Activated naive CD8-positive, alpha-beta T cell treated with anti-CD3 and anti-CD28 coated beads, Interleukin-2, amount 50 U/mL, for 24 hours (primary cell): ENCODE results near the gene RNF10.
"Not testable (repeated sequence)": the region's sequence is repeated elsewhere in the genome, so short reads cannot be mapped to it uniquely, and the experiment has no call there.

Experiments
- ATAC-seq: fragments of 150-1000 bp; cut with Tn5 transposase; one replicate; pipeline ENCODE4 v1.10.0; 2021
- DNase-seq: peaks from one replicate; pipeline ENCODE4 v3.0.0; 2021
- H3K27ac Mint-ChIP-seq: one replicate; pipeline ENCODE4 v1.8.0; 2021; ENCODE audit warnings: mild to moderate bottlenecking, mixed read lengths
- H3K27me3 Mint-ChIP-seq: one replicate; pipeline ENCODE4 v1.8.0; 2021; ENCODE audit warnings: mixed read lengths
- H3K36me3 Mint-ChIP-seq: one replicate; pipeline ENCODE4 v1.8.0; 2021; ENCODE audit warnings: low read depth, mixed read lengths
- H3K4me1 Mint-ChIP-seq: one replicate; pipeline ENCODE4 v1.8.0; 2021; ENCODE audit warnings: mixed read lengths
- H3K4me3 Mint-ChIP-seq: one replicate; pipeline ENCODE4 v1.8.0; 2021; ENCODE audit warnings: mild to moderate bottlenecking, moderate library complexity, mixed read lengths
- H3K9me3 Mint-ChIP-seq: one replicate; pipeline ENCODE4 v1.8.0; 2021; ENCODE audit warnings: mixed read lengths

Gene RNF10

DNA sequence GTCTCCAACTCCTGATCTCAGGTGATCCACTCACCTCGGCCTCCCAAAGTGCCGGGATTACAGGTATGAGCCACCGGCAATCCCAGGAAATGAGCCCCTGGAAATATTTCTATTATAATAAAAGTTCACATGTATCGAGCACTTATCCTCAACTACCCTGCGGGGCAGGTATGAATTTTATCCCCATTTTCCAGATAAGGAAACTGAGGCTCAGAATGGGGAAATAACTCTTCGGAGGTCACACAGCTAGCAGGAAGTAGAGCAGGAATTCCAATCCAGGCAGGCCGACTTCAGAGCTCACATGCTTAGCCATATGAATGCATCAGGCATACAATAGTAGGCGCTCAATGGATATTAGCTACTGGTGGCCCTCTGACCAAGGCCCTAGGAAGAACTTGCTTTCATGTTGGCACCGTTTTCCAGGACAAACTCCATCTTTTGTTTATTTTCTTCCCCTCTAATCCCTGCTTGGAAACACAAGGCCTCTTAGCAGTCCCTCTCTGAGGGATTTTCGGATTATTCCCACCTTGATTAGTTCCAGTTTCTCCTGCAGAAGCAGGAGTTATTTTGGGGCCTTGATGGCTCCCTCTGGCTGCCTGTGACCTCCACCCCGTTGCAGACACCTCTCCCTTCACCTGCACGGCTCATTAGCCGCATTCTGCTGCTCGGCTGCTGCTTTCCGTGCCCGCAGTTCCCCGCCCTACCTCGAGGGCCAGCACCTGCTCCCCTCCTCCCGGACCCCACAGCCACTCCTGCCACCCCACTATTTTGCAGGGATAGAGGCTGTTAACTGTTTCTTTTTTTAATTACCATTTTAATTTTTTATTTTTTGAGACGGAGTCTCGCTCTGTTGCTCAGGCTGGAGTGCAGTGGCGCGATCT is 65.8 kb downstream of the RNF10 start:
- DNase-seq (no peak), ATAC-seq (no peak)
- Mint-ChIP-seq H3K4me3 (no peak overlapping the region), H3K9me3 (no peaks in the 10 kb centered on the region), H3K27ac (no peak overlapping the region), H3K36me3 (no peaks in the 10 kb centered on the region), H3K4me1 (no peaks in the 10 kb centered on the region), H3K27me3 (peaks cover 7% of the 10 kb centered on the region)

DNA sequence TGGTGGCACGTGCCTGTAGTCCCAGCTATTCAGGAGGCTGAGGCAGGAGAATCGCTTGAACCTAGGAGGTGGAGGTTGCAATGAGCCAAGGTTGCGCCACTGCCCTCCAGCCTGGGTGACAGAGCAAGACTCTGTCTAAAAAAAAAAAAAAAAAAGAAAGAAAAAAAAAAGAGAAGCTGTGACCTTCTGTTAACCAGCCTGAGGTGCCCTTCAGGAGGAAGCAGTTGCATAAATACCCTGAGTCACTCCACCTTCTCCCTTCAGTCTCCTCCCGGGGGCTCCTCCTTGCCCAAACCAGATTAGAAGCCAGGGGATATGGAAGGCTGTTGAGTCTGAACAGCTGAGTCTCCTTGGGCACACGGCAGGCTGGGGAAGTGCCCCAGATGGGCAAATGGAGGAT is 68.3 kb downstream of the RNF10 start:
- H3K27ac Mint-ChIP-seq, H3K4me3 Mint-ChIP-seq, H3K9me3 Mint-ChIP-seq, ATAC-seq, DNase-seq, H3K36me3 Mint-ChIP-seq, H3K4me1 Mint-ChIP-seq, H3K27me3 Mint-ChIP-seq: not testable (repeated sequence)

DNA sequence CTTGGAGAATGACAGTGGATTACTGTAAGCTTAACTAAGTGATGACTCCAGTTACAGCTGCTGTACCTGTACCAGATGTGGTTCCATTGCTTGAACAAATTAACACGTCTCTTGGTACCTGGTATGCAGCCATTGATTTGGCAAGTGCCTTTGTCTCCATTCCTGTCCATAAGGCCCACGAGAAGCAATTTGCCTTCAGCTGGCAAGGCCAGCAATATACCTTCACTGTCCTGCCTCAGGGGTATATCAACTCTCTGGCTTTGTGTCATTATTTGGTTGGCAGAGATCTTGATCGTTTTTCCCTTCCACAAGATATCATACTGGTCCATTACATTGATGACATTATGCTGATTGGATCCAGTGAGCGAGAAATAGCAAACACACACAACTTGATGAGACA is 76.4 kb downstream of the RNF10 start:
- ATAC-seq (no peak), DNase-seq (no peak)
- Mint-ChIP-seq H3K4me1 (peaks cover 10% of the 10 kb centered on the region), H3K27ac (no peak overlapping the region), H3K9me3 (no peaks in the 10 kb centered on the region), H3K4me3 (no peak overlapping the region), H3K36me3 (no peaks in the 10 kb centered on the region), H3K27me3 (no peaks in the 10 kb centered on the region)

DNA sequence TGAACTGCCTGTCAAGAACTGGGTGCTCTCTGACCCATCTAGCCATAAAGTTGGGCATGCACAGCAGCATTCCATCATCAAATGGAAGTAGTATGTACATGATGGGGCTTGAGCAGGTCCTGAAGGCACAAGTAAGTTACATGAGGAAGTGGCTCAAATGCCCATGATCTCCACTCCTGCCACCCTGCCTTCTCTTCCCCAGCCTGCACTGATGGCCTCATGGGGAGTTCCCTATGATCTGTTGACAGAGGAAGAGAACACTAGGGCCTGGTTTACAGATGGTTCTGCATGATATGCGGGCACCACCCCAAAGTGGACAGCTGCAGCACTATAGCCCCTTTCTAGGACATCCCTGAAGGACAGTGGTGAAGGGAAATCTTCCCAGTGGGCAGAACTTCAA is 77.4 kb downstream of the RNF10 start:
- H3K4me1 Mint-ChIP-seq: peaks cover 10% of the 10 kb centered on the region
- not testable (repeated sequence) for DNase-seq, H3K9me3 Mint-ChIP-seq, H3K36me3 Mint-ChIP-seq, H3K27ac Mint-ChIP-seq, H3K4me3 Mint-ChIP-seq, H3K27me3 Mint-ChIP-seq, ATAC-seq

DNA sequence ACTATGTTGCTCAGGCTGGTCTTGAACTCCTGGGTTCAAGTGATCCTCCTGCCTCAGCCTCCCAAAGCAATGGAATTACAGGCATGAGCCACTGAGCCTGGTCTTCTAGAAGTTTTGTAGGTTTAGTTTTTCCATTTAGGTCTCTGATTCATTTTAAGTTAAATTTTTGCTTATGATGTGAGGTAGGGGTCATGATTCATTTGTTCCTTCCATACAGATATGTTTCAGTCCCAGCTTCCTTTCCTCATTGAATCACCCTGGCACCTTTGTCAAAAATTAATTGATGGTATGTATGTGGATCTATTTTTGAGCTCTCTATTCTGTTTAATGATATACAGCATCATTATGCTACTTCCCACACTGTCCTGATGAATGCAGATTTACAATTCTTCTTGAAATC is 80.7 kb downstream of the RNF10 start:
- H3K36me3 Mint-ChIP-seq: no peaks in the 10 kb centered on the region
- DNase-seq: no peak
- H3K9me3 Mint-ChIP-seq: no peaks in the 10 kb centered on the region
- peaks cover 20% of the 10 kb centered on the region for H3K27me3 Mint-ChIP-seq
- peaks cover 14% of the 10 kb centered on the region for H3K4me1 Mint-ChIP-seq
- H3K4me3 Mint-ChIP-seq: no peak overlapping the region
- ATAC-seq: peak; percentile 79
- H3K27ac Mint-ChIP-seq: peak overlapping the region; percentile 71

DNA sequence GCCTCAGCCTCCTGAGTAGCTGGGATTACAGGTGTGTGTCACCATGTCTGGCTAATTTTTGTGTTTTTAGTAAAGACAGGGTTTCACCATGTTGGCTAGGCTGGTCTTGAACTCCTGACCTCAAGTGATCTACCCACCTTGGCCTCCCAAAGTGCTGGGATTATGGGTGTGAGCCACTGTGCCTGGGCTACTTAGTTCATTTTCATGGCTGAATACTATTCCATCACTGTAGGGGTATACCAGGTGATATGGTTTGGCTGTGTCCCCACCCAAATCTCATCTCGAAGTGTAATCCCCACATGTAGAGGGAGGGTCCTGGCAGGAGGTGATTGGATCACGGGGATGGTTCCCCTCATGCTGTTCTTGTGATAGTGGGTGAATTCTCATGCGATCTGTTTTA is 83.0 kb downstream of the RNF10 start:
- not testable (repeated sequence) for H3K27ac Mint-ChIP-seq, H3K36me3 Mint-ChIP-seq, H3K9me3 Mint-ChIP-seq, H3K4me3 Mint-ChIP-seq, DNase-seq, ATAC-seq
- Mint-ChIP-seq H3K4me1 (peaks cover 14% of the 10 kb centered on the region), H3K27me3 (peaks cover 34% of the 10 kb centered on the region)

DNA sequence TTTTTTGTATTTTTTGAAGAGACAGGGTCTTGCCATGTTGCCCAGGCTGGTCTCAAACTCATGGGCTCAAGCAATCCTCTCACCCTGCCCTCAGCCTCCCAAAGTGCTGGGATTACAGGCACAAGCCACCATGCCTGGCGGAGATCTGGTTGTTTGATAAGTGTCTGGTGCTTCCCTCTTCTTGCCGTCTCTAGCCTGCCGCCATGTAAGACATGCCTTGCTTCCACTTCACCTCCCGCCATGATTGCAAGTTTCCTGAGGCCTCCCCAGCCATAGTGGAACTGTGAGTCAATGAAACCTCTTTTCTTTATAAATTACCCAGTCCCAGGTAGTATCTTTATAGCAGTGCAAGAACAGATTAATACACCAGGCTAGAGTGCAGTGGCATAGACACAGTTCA is 83.6 kb downstream of the RNF10 start:
- Mint-ChIP-seq H3K4me1 (peaks cover 14% of the 10 kb centered on the region), H3K27me3 (peaks cover 34% of the 10 kb centered on the region)
- not testable (repeated sequence) for H3K36me3 Mint-ChIP-seq, ATAC-seq, H3K9me3 Mint-ChIP-seq, DNase-seq, H3K4me3 Mint-ChIP-seq, H3K27ac Mint-ChIP-seq

DNA sequence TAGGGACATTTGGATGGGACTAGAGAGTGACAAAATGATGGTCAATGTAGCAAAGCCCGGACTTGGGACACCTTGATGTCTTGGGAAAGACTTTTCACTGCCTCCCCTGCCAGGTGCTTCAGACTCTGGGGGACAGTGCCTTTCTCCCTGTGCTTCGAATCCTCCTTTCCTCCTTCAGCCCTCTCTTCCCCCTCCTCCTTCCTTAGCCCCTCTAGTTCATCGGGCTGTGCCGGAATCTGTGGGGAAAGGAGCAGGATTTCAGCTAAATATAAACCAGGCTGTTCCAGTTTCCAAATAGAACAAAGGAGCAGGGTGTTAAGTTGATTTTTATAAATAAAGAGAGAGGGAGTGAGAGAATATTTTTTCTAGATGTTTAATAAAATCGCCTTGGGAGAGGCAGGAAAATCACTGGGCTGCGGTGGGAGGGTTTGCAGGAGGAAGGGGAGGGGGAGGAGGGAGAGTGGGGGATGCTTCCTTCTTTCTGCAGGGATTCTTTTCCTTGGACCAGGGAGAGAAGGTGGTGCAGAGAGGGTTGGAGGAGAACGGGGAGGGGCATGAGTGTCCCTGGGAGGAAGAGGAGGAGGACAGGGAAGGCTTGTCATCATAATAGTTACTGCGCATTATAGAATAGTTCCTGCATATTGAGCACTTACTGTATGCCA is 84.9 kb downstream of the RNF10 start:
- Mint-ChIP-seq H3K27me3 (peaks cover 34% of the 10 kb centered on the region), H3K4me3 (no peak overlapping the region), H3K4me1 (peaks cover 14% of the 10 kb centered on the region), H3K9me3 (no peaks in the 10 kb centered on the region), H3K36me3 (no peaks in the 10 kb centered on the region), H3K27ac (no peak overlapping the region)
- ATAC-seq (no peak), DNase-seq (no peak)

DNA sequence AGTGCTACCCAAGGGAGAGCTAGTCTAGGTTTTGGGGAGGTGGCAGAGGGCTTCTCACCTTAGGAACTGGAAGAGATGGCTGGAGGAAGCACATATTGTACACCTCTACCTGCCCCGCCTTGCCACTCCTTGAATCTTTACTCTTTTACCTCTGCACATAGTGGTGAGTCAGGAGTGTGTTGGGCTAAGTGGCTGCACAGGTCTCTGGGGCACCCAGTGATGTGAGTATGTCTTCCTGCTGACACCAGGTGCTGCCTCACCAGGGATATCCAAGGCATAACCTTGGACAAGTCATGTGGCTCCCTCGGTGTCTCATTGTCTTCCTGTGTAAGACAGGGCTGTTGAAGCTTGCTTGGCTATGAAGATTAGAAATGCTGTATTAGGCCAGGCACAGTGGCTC is 86.5 kb downstream of the RNF10 start:
- Mint-ChIP-seq H3K27ac (no peak overlapping the region), H3K9me3 (no peaks in the 10 kb centered on the region), H3K4me1 (peaks cover 3% of the 10 kb centered on the region), H3K36me3 (no peaks in the 10 kb centered on the region), H3K4me3 (no peak overlapping the region), H3K27me3 (peaks cover 34% of the 10 kb centered on the region)
- no peak for DNase-seq
- no peak for ATAC-seq

DNA sequence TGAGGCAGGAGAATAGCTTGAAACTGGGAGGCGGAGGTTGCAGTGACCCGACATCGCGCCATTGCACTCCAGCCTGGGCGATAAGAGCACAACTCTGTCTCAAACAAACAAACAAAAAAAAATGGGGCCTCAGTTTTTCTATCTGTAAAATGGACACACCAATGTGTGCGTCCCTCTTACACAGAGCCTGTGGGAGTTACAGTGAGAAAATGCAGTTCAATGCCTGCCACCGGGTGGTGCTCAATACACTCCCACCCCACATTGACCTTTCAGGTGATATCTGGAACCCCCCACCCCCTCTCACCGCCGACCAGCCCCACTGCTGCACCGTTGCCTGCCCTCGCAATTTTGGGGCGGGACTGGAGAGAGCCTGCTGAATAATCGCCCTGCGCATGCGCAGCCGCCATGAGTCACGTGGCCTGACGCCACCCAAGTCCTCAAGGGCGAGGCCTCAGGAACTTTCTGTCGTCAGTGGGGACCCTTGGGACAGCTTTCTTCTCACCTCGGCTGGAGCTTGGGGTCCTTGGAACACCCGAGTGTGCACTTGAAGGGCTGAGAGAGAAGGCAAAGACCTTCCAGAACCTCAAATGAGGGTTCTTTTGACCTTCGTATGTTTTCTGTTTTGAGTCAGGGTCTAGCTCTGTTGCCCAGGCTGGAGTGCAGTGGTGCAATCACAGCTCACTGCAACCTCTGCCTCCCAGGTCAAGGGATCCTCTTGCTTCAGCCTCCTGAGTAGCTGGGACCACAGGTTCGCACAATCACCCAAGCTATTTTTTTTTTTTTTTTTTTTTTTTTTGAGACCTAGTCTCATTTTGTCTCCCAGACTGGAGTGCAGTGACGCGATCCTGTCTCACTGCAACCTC is 91.6 kb downstream of the RNF10 start:
- ATAC-seq: peak; percentile 43
- Mint-ChIP-seq H3K9me3 (no peaks in the 10 kb centered on the region), H3K4me1 (no peaks in the 10 kb centered on the region), H3K27me3 (peaks cover 7% of the 10 kb centered on the region), H3K27ac (no peak overlapping the region), H3K36me3 (no peaks in the 10 kb centered on the region), H3K4me3 (no peak overlapping the region)
- peak; percentile 27 for DNase-seq
